PC-9 (cell line): Measurements from ENCODE around the gene MC4R.

Experiments
- EZH2 ChIP-seq: fragments of 200-600 bp; sonication (generic); IDR thresholded peaks from 2 replicates; pipeline ENCODE4 v1.8.0; 2017; ENCODE audit warnings: antibody characterized with exemption, low read depth
- TF ChIP-seq, protein P1 (sequence below): fragments of 200-600 bp; sonication (generic); conservative IDR thresholded peaks from 2 replicates; pipeline ENCODE4 v1.6.1; 2017; ENCODE audit warnings: mixed run types, antibody characterized with exemption, mild to moderate bottlenecking, moderate library complexity

- TF ChIP-seq, protein P1, sequence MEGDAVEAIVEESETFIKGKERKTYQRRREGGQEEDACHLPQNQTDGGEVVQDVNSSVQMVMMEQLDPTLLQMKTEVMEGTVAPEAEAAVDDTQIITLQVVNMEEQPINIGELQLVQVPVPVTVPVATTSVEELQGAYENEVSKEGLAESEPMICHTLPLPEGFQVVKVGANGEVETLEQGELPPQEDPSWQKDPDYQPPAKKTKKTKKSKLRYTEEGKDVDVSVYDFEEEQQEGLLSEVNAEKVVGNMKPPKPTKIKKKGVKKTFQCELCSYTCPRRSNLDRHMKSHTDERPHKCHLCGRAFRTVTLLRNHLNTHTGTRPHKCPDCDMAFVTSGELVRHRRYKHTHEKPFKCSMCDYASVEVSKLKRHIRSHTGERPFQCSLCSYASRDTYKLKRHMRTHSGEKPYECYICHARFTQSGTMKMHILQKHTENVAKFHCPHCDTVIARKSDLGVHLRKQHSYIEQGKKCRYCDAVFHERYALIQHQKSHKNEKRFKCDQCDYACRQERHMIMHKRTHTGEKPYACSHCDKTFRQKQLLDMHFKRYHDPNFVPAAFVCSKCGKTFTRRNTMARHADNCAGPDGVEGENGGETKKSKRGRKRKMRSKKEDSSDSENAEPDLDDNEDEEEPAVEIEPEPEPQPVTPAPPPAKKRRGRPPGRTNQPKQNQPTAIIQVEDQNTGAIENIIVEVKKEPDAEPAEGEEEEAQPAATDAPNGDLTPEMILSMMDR: no peak
- TF ChIP-seq EZH2: no peak
Measured at GRCh38 chr18:60347526-60348045, 25.0 kb downstream of the MC4R start.
